Raji (cell line): ENCODE data around the gene CUBN.
A peak's percentile ranks its signal among the peaks of the same experiment; 100 is the strongest.

Experiments
- POLR2A ChIP-seq: IDR thresholded peaks from 2 replicates; pipeline ENCODE4 v1.6.1; 2011; ENCODE audit warnings: low read depth, low read length, control low read depth; ENCODE audit not compliant: insufficient read depth

CUBN gene

DNA sequence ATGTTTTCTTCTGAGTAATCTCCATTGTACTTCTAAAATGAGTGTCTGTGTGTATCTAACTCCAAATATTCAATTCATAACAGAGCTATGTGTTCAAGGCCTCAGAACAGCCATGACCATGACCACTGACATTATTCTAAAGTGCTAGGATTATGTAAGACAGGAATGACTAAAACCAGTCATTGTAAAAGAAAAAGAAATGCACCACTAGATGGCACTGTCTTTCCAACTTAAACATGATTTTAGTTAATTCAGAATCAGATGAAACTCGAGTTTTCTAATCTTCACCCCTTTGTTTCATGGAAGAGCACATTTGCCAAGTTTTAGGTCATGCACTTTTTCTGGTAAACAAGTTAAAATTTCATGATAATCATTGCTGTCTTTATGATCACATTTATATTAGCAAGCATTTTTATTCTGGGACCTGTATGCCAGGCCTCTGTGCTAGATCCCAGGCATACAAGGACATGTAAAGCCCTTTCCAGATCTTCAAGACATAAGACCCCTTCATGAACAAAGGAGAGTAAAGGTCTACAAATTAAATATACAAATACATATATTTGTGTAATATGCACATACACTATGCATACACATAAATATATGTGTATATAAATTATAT is 286.2 kb downstream of the CUBN start:
- TF ChIP-seq POLR2A = no peak

DNA sequence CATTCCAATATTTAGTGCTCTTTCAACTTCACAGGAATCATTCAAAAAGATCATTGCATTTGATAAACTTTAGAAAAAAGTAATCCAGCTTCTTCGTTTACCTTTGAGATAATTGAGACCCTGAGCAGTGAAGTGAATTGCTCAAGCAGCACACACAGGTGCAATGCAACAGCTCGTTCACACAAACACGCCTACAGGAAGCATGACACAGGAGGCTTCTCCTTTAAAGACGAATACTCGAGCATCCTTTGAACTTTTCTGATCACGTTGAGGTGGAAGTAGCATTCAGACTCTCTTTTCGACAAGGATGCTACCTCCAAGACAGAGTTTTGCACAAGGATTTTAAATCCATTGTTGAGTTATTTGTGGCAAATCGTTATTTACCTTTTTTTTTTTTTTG is 294.4 kb downstream of the CUBN start:
- no peak for TF ChIP-seq POLR2A

DNA sequence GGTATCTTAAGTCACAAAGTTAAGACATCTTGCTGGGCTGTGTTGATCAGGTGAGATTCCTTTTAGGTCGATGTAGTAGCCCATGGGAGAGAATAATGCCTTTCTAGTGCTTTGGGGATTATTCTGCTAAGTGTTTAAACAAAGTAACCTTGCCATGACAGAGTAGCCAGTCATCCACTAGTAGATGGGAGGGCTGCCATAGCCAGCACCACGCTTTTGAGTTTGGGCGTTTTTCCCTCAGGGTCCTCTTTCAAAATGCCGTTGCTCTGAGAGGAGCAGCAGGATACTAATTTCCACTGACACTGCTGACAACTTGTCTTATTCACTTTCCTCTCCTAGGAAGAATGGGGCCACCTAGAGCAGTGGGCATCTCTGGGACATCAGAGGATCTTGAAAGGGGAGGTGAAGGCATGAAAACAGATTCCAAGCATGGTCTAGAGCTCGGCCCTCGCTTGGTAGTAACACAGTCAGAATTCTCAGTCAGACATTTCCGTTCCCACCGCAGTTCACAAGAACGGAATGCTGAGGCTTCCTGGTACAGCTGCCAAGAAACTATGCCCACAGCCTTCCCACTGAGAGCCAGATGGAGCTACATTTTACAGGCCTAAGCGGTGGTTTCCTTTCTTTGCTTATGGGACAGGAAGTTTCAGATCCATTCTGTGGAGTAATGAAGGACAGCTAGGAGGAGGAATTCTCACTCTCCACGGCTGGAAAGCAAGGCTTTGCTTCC is 297.1 kb downstream of the CUBN start:
- TF ChIP-seq POLR2A = no peak

DNA sequence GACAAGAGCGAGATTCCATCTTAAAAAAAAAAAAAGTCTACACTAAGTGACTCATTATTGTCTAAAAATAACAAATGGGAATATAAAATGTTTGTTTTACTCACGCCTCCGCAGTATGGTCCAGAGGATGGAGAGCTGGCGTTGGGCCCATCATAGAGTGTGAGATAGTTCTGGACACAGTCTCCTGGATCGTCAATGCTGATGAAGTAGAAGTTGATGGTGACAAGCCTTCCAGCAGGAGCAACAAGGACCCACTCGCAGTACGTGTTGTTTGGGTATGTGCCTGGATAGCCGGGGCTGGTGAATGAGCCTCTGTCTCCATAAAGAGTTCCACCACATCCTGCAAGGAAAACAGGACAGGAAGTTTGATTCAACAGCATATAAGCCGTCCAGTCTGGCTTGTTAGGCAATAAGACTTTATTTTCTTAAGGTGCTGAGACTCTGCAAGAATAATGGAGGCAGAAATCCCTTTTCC is 300.9 kb downstream of the CUBN start:
- no peak for TF ChIP-seq POLR2A

DNA sequence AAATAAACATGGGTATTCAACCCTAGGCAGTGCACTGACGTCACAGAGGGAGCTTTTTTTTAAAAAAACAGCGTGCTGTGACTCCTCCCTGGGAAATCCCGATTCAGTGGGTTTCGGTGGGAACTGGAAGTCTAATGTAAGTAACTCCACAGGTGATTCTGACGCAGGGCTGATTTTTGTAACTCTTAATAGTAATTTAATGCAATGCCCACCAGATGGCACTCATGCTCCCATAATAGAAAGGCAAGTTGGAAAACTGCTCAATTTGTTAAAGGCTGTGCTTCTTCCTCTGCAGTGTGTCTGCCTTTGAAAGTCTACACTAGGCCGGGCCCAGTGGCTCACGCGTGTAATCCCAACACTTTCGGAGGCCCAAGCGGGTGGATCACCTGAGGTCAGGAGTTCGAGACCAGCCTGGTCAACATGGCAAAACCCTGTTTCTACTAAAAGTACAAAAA is 301.5 kb downstream of the CUBN start:
- no peak for TF ChIP-seq POLR2A

DNA sequence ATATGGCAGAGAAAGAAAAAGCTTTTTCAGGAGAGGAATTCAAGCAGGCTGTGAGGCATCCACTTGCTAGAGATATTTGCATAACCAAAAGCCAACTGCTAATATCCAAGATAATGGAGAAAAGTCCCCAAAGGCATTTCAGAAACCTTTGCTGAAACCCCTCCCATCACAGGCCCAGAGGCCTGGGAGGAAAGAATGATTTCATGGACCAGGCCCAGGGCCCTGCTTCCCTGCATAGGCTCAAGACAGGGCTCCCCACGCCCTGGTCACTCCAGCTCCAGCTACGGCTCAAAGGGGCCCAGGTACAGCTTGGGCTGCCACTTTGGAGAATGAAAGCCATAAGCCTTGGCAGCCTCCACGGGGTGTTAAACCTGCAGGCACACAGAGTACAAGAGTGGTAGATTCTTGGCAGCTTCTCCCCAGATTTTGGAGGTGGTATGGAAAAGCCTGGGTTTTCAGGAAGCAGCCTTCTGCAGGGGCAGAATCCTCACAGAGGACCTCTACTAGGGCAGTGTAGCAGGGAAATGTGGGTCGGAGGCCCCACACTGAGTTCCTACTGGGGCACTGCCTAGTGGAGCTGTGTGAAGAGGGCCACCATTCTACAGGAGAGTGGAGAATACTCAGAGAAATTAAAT is 306.8 kb downstream of the CUBN start:
- no peak for TF ChIP-seq POLR2A

DNA sequence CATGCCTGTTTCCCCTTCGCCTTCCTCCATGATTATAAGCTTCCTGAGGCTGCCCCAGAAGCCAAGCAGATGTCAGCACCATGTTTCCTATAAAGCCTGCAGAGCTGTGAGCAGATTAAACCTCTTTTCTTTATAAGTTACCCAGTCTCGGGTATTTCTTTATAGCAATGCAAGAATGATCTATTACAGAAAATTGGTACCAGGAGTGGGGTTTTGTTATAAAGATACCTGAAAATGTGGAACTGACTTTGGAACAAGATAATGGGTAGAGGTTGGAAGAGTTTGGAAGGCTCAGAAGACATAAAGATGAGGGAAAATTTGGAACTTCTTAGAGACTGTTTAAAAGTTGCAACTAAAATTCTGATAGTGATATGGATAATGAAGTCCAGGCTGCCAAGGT is 307.6 kb downstream of the CUBN start:
- no peak for TF ChIP-seq POLR2A

DNA sequence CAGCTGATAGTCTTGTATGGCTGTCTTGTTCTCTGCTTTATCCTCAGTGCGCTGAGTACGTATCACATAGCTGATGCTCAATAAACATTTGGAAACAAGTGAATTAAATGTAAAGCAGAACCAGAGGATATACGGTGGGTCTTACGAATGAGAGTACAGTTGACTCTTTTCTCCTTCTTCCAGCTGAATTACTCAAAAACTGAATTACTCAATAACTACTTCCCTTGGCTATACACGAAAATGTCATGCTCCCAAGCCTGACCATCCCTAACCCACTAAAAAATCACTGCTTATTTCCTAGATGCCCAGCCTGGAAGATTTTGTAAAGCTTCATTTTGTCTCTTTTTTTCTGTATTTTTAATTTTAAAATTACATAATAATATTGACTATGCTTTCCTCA is 309.2 kb downstream of the CUBN start:
- TF ChIP-seq POLR2A = no peak

DNA sequence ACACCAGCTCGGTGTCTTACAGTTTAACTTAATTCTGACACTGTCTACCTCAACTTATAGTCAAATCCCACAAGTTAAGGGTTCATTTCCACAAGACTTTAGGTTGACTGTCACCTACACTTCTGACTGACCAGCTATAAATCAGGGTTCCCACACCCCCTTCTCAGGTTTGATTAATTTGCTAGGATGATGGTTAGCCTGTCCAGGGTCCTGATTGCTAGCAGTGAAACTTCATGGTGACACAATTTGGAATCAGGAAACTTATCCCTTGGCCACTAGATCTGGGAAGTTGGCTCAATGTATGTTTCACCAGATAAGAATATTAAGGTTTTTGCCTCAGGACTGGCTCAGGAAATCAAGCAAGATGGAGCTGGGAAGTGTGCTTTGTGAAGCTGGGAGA is 309.6 kb downstream of the CUBN start:
- no peak for TF ChIP-seq POLR2A

DNA sequence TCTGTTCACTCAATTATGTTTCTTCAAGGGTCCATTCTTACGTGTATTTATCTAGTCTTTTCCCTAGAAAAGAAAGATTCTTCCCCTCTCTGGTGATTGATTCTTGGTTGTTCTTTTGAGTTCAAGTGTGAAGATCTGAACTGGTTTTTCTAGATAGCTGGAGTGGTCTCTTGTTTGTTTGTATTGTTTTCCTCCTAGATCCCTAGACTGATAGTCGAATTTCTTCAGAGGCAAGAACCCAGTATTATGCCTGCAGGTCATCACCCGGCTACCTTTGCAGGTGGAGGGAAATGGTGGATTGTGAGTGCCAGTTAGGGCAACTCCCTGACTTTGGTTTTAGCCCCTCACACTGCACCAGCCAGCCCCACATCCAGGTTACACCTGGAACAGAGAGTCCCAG is 310.2 kb downstream of the CUBN start:
- no peak for TF ChIP-seq POLR2A

DNA sequence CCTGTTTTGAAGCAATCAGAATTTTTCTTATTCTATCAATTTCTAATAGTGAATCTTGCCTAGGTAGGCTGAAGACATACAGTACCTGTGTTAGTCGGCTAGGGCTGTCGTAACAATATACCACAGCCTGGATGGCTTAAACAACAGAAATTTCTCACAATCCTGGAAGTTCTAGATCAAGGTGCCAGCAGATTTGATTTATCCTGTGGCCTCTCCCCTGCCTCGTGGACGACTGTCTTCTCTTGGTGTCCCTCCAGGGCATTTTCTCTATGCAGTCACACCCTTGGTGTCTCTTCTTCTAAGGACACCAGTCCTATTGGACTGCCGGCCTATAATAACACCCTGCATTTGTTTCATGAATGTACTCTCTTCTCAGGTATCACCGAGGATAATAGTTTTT is 310.6 kb downstream of the CUBN start:
- no peak for TF ChIP-seq POLR2A

DNA sequence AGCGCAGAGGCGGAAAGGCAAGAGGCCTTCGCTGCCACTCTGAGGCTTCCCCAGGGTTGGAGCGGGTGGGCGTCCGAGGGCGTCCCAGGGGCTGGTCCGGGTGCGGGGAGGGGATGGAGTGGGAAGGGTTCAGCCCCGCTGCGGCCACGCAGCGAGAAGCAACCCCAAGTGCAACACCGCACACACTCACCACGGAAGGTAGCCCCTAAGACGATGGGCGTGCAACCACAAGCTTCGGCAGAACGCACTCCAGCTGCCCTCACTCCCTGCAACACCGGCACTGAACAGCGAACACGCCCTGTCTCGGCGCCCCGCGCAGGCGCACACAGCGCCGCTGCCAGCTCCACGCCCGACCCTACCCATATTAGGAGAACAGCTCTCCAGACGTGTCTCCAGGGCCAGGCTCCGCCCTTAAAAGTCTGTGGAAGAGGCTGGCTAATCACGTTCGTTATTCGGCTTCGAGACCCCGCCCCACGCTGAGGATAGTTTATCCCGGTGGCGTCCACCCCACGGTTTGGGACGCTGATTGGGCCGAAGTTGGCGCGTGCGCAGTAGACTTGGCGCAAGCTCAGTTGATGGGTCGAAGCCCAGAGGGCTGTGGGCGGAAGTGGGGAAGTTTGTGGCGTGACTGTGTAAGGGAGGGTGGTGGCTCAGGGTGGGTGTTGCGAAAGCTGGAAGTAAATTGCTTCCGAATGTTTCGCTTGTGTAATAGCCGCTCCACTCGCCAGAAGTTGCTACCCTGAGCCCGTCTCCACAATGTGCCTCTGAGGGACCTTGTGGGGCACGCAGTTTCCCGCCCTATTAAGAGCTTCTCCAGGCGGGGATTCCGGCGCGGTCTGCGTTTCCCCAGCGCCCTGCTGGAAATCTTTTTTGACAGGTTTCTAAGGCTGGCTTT is 312.2 kb downstream of the CUBN start, which contains the start of gene RSU1:
RSU1 (minus strand) TSS at position 300 of the 895 bp plus-strand sequence. CDS start 343 bp downstream, outside the sequence.
- TF ChIP-seq POLR2A = peak; percentile 87

DNA sequence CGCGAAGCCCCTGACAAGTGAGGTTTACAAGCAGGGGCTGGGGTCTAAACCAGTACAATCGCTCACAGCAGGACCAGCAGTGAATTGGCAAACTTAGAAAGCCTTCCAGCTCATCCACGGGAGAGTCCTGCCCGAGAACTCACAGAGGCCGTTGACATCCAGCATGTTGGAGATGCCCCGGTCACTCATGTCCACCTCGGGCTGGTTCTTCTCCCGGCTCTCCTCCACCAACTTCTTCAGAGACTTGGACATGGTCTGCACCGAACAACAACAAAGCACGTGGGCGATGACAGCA is 312.8 kb downstream of the CUBN start:
- no peak for TF ChIP-seq POLR2A

DNA sequence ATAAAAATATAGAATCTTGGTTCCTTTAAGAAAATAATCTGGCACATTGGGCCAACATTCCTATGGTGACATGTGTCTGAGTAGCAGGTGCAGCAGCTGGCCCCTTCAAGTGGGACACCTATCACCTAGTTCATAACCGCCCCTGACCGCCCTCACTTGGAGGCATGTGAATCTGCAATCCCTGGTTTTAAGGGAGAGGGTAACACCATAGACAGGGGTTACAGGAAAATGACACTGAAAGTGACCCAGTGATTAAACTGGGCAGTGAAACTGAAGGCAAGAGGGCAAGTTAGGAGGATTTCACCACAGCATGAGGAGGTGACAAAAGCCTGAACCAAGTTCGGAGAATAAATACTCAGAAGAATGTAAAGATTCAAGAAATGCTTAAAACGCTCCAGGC is 313.4 kb downstream of the CUBN start:
- no peak for TF ChIP-seq POLR2A

DNA sequence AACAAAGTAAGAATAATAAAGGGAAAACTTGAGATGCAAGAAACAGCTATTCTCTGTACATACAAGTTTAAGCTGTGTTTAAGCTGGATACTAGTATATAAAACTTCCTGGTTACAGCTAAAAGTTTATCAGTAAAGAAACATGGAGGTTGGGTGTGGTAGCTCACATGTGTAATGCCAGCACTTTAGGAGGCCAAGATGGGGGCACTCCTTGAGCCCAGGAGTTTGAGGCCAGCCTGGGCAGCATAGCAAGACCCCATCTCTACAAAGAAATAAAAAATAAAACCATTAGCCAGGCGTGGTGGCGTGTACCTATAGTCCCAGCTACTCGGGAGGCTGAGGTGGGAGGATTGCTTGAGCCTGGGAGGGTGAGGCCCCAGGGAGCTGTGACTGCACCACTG is 315.6 kb downstream of the CUBN start:
- TF ChIP-seq POLR2A = no peak

DNA sequence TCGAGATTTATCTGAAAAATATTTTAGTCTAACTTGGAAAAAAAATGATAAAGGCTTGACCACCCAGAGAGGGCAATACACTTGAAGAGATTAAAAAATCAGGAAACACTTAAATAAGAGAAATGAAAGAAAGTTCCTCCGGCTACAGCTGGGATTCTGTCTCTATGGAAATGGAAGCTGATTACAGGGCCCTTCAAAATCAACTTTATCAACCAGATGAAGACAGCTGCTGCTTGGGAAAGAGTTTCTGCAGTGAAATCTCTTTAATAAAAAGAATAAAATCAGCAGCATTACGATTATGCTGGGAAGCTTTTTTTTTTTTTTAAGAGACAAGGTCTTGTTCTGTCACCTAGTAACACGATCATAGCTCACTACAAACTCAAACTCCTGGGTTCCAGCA is 316.9 kb downstream of the CUBN start:
- TF ChIP-seq POLR2A = no peak

DNA sequence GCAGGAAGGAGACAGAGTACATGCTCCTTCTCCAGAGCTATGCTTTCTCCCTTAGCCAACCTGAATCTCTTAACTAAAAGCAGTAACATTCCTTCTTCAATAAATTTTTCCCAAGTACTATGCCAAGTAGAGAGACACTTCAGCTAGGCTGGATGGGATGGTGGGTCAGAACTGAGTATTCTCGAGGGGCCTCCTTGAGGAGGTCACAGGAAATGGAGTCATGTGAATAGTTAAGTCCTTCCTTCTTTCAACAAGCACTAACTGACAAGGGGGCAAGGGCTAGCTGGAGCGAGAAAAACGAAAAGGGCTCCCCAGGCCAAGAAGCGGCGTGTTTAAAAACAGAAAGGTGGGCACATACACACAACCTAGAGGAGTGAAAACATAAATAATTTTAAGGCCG is 317.8 kb downstream of the CUBN start:
- TF ChIP-seq POLR2A = no peak
